NCI-H146 treated with DMSO at 0.1 percent for 48 hours (cell line): Measurements from ENCODE around the gene FGFRL1.
"Not testable (repeated sequence)": the region's sequence is repeated elsewhere in the genome, so short reads cannot be mapped to it uniquely, and the experiment has no call there.

Experiments
- DNase-seq: peaks from one replicate; lab custom pipeline; 2025; ENCODE audit not compliant: unreplicated experiment; lab: John Stamatoyannopoulos, UW

FGFRL1 gene

GRCh38 chr4:992297-993110 is 18.9 kb upstream of the FGFRL1 start:
- DNase-seq, result no peak

GRCh38 chr4:993111-994029 is 18.1 kb upstream of the FGFRL1 start, which contains the start of gene SLC26A1:
SLC26A1 (minus strand) TSS chr4:993404; CDS start chr4:991703, 1,701 bp downstream.
- no peak for DNase-seq

GRCh38 chr4:995311-996026 is 16.0 kb upstream of the FGFRL1 start:
- DNase-seq, result no peak

- no peak for DNase-seq
Measured at GRCh38 chr4:996030-996996, 15.1 kb upstream of the FGFRL1 start.

- no peak for DNase-seq
Measured at GRCh38 chr4:996997-997374, 14.4 kb upstream of the FGFRL1 start.

GRCh38 chr4:997375-998071 is 13.9 kb upstream of the FGFRL1 start:
- no peak for DNase-seq

- DNase-seq, result no peak
Measured at GRCh38 chr4:998096-998691, 13.2 kb upstream of the FGFRL1 start.

GRCh38 chr4:999240-999863 is 12.1 kb upstream of the FGFRL1 start:
- not testable (repeated sequence) for DNase-seq

- DNase-seq, result no peak
Measured at GRCh38 chr4:999882-1000425, 11.5 kb upstream of the FGFRL1 start.

GRCh38 chr4:1000686-1001260 is 10.7 kb upstream of the FGFRL1 start:
- DNase-seq, result no peak

- no peak for DNase-seq
Measured at GRCh38 chr4:1001561-1002130, 9.8 kb upstream of the FGFRL1 start.

- no peak for DNase-seq
Measured at GRCh38 chr4:1002131-1002630, 9.2 kb upstream of the FGFRL1 start.

GRCh38 chr4:1002631-1003251 is 8.7 kb upstream of the FGFRL1 start:
- no peak for DNase-seq

GRCh38 chr4:1003271-1004070 is 8.0 kb upstream of the FGFRL1 start:
- no peak for DNase-seq

- no peak for DNase-seq
Measured at GRCh38 chr4:1004071-1004418, 7.4 kb upstream of the FGFRL1 start.
